IMR-90 (cell line): ENCODE measurements around the gene SLC4A1AP. TPM values are rescaled to one million over a fixed set of nuclear protein-coding genes. Genes with fewer than 3 reads are reported as not detected.

ENCODE experiments used
- ATAC-seq: fragments of 200-7000 bp; cut with Tn5 transposase; 2 replicates; pipeline ENCODE4 v1.9.1; 2020; ENCODE audit warnings: low read depth, mild to moderate bottlenecking, moderate library complexity
- BruUV-seq: library from RNA; stranded (reverse); fragments of 400-500 nt; replicated peaks from 2 replicates; lab custom pipeline; 2021; lab: Mats Ljungman, UMichigan
- CTCF ChIA-PET: fragments of 300-600 bp; formaldehyde crosslinking; extraction: SDS; loops from one replicate; lab custom pipeline; 2021; ENCODE audit warnings: antibody characterized with exemption; lab: Yijun Ruan, JAX
- POLR2A ChIA-PET: fragments of 300-600 bp; sonication (Branson Sonifier 250); formaldehyde crosslinking; loops from one replicate; lab custom pipeline; 2022; ENCODE audit warnings: antibody characterized with exemption; ENCODE audit not compliant: unreplicated experiment; lab: Charles Lee
- DNase-seq: peaks from one replicate; pipeline ENCODE4 v3.0.0; 2013
- H2AFZ ChIP-seq: replicated peaks from 2 replicates; pipeline ENCODE3; 2013; ENCODE audit warnings: low read length, mild to moderate bottlenecking; ENCODE audit not compliant: poor library complexity
- H2AK5ac ChIP-seq: 2 replicates; pipeline ENCODE4 v1.6.1; 2013; ENCODE audit warnings: low read depth, low read length, inconsistent platforms
- H2AK9ac ChIP-seq: replicated peaks from 2 replicates; pipeline ENCODE3; 2013; ENCODE audit warnings: mild to moderate bottlenecking, low read depth, low read length, moderate library complexity; ENCODE audit not compliant: poor library complexity
- H2BK120ac ChIP-seq: 2 replicates; pipeline ENCODE4 v1.6.1; 2013; ENCODE audit warnings: low read depth, low read length, inconsistent platforms
- H2BK15ac ChIP-seq: 3 replicates; pipeline ENCODE4 v1.6.1; 2013; ENCODE audit warnings: low read depth, low read length, inconsistent platforms
- H2BK20ac ChIP-seq: 2 replicates; pipeline ENCODE4 v1.6.1; 2013; ENCODE audit warnings: low read depth, mild to moderate bottlenecking, inconsistent platforms, low read length, moderate library complexity
- H2BK5ac ChIP-seq: 2 replicates; pipeline ENCODE4 v1.6.1; 2013; ENCODE audit warnings: mild to moderate bottlenecking, low read depth, low read length, inconsistent platforms; ENCODE audit not compliant: poor library complexity, severe bottlenecking
- H3K14ac ChIP-seq: replicated peaks from 2 replicates; pipeline ENCODE4 v1.6.1; 2013; ENCODE audit warnings: low read depth, low read length, inconsistent platforms
- H3K18ac ChIP-seq: 2 replicates; pipeline ENCODE4 v1.6.1; 2013; ENCODE audit warnings: low read depth, low read length, control low read depth
- H3K23ac ChIP-seq: 2 replicates; pipeline ENCODE4 v1.6.1; 2013; ENCODE audit warnings: low read depth, low read length, inconsistent platforms
- H3K27ac ChIP-seq: 2 replicates; pipeline ENCODE4 v1.5.1; 2013; ENCODE audit warnings: mild to moderate bottlenecking, control low read depth, low read length; ENCODE audit not compliant: insufficient read depth
- H3K27me3 ChIP-seq: 2 replicates; pipeline ENCODE4 v1.6.1; 2013; ENCODE audit warnings: low read length; ENCODE audit not compliant: control insufficient read depth, insufficient read depth
- H3K36me3 ChIP-seq: 2 replicates; pipeline ENCODE4 v1.6.1; 2013; ENCODE audit warnings: low read length, mixed read lengths; ENCODE audit not compliant: control insufficient read depth, insufficient read depth
- H3K4ac ChIP-seq: 2 replicates; pipeline ENCODE4 v1.6.1; 2013; ENCODE audit warnings: low read depth, low read length, inconsistent platforms
- H3K4me1 ChIP-seq: 2 replicates; pipeline ENCODE4 v1.6.1; 2013; ENCODE audit warnings: low read length, mixed read lengths; ENCODE audit not compliant: control insufficient read depth, insufficient read depth
- H3K4me2 ChIP-seq: 2 replicates; pipeline ENCODE4 v1.6.1; 2013; ENCODE audit warnings: low read depth, mild to moderate bottlenecking, control low read depth, low read length, moderate library complexity
- H3K4me3 ChIP-seq: 2 replicates; pipeline ENCODE4 v1.5.1; 2013; ENCODE audit warnings: low read depth, mild to moderate bottlenecking, control low read depth, low read length, moderate library complexity; ENCODE audit not compliant: insufficient read depth
- H3K56ac ChIP-seq: 2 replicates; pipeline ENCODE4 v1.6.1; 2013; ENCODE audit warnings: low read length, inconsistent platforms; ENCODE audit not compliant: insufficient read depth; ENCODE audit errors: extremely low read depth
- H3K79me1 ChIP-seq, 2 experiments: 2 replicates each; pipeline ENCODE4 v1.6.1; 2013; ENCODE audit warnings: low read length in 2 of 2, inconsistent platforms in 1 of 2, low read depth in 1 of 2
- H3K9ac ChIP-seq: 2 replicates; pipeline ENCODE4 v1.6.1; 2013; ENCODE audit warnings: low read depth, low read length, control low read depth
- H3K9me1 ChIP-seq: 2 replicates; pipeline ENCODE4 v1.6.1; 2013; ENCODE audit warnings: low read length, inconsistent platforms; ENCODE audit not compliant: insufficient read depth
- H3K9me3 ChIP-seq: 2 replicates; pipeline ENCODE4 v1.6.1; 2013; ENCODE audit warnings: low read length; ENCODE audit not compliant: control insufficient read depth, insufficient read depth
- H4K20me1 ChIP-seq: 2 replicates; pipeline ENCODE4 v1.6.1; 2013; ENCODE audit warnings: low read length, inconsistent platforms; ENCODE audit not compliant: insufficient read depth
- H4K5ac ChIP-seq: 2 replicates; pipeline ENCODE4 v1.6.1; 2013; ENCODE audit warnings: mild to moderate bottlenecking, low read depth, low read length, control low read depth
- H4K8ac ChIP-seq, 2 experiments: 2 replicates each; pipeline ENCODE4 v1.6.1; 2013; ENCODE audit warnings: low read depth in 2 of 2, low read length in 2 of 2, control low read depth in 1 of 2, inconsistent platforms in 1 of 2
- H4K91ac ChIP-seq: 2 replicates; pipeline ENCODE4 v1.6.1; 2013; ENCODE audit warnings: low read depth, low read length, inconsistent platforms; ENCODE audit not compliant: insufficient read depth
- CEBPB ChIP-seq: IDR thresholded peaks from 2 replicates; pipeline ENCODE4 v1.6.1; 2012; ENCODE audit warnings: low read depth, low read length, improper control_type of control experiment
- MXI1 ChIP-seq: IDR thresholded peaks from 2 replicates; pipeline ENCODE4 v1.6.1; 2012; ENCODE audit warnings: low read depth, mild to moderate bottlenecking, low read length, moderate library complexity, borderline replicate concordance
- NFE2L2 ChIP-seq: fragments of 150-350 bp; IDR thresholded peaks from 2 replicates; pipeline ENCODE4 v1.6.1; 2016; ENCODE audit warnings: low read depth, mild to moderate bottlenecking, low read length
- POLR2A ChIP-seq: IDR thresholded peaks from 2 replicates; pipeline ENCODE4 v1.6.1; 2012; ENCODE audit warnings: mild to moderate bottlenecking, low read depth, low read length
- RCOR1 ChIP-seq: IDR thresholded peaks from 2 replicates; pipeline ENCODE4 v1.6.1; 2012; ENCODE audit warnings: mild to moderate bottlenecking, low read length, improper control_type of control experiment; ENCODE audit not compliant: insufficient replicate concordance
- SMC3 ChIP-seq: fragments of 150-350 bp; IDR thresholded peaks from 2 replicates; pipeline ENCODE4 v1.6.1; 2016; ENCODE audit warnings: low read depth, mild to moderate bottlenecking, antibody characterized with exemption, low read length, moderate library complexity
- WGBS, 2 experiments: methylation state at CpG; one replicate each; pipeline versions ENCODE4 v1.1.5 to v1.1.7; 2013; ENCODE audit warnings: missing lambda C conversion rate in 2 of 2; ENCODE audit not compliant: insufficient read length in 1 of 2; ENCODE audit errors: extremely low coverage in 2 of 2; 5-methylcytosine and 5-hydroxymethylcytosine counted together
- dilution Hi-C: fragments of 300-500 bp; cut with HindIII; formaldehyde crosslinking; loops from one replicate; pipeline ENCODE4 v1.14.3; 2018; ENCODE audit warnings: low sequenced_read_pairs; ENCODE audit not compliant: unreplicated experiment
- in situ Hi-C: fragments of 300-500 bp; cut with MboI; formaldehyde crosslinking; loops from 3 replicates; pipeline ENCODE4 v1.14.3; 2019; ENCODE audit warnings: low sequenced_read_pairs, inconsistent platforms, mixed read lengths
- intact Hi-C: fragments of 100-400 bp; cut with micrococcal nuclease; formaldehyde crosslinking; loops from 2 replicates; pipeline ENCODE4 v1.10.0; 2022
- polyA plus RNA-seq, 3 experiments: library from polyadenylated mRNA; depleted of rRNA; stranded (reverse); fragments of >200 nt; gene quantifications; 2 replicates each; pipeline ENCODE4 v1.2.3, GENCODE V29; 2012; ENCODE audit warnings: low replicate concordance in 1 of 3
- total RNA-seq: library from RNA; depleted of rRNA; stranded (reverse); fragments of >200 nt; gene quantifications from 2 replicates; pipeline ENCODE4 v1.2.3, GENCODE V29; 2012
- TF ChIP-seq, protein P1 (sequence below): conservative IDR thresholded peaks from 2 replicates; pipeline ENCODE4 v1.5.1; 2012; ENCODE audit warnings: mild to moderate bottlenecking, low read depth, low read length, improper control_type of control experiment
- TF ChIP-seq, protein P2 (sequence below): fragments of 150-350 bp; IDR thresholded peaks from 2 replicates; pipeline ENCODE4 v1.6.1; 2017; ENCODE audit warnings: mild to moderate bottlenecking, antibody characterized with exemption, low read length, low read depth
- TF ChIP-seq, protein P3 (sequence below): fragments of 150-350 bp; IDR thresholded peaks from 2 replicates; pipeline ENCODE4 v1.6.1; 2016; ENCODE audit warnings: low read depth, mild to moderate bottlenecking, low read length, moderate library complexity, borderline replicate concordance

The SLC4A1AP gene
- total and polyA plus RNA-seq, 2 of the 4 experiments (the other 2 are of a cell fraction), result 11.7 to 13.6 TPM

DNA sequence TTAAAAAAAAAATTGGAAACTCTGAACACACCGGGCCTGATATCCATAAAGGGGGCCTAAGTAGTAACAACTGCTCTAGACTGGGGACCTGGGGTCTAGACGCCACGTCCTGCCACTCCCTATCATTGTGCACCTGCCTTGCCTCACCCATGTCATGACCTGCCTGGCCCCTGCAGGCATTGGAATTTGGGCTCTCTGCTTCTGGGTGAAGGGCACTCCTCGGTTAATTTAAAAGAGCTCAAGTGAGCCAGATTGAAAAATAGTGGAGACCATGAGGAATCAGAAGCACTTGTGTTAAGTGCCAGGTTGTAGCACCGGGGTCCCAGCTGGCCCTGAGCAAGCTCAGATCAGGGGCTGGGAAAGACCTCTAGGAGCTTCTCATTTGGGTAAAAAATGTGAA, 48.1 kb downstream of the SLC4A1AP start:
- WGBS, 2 experiments, result 100% methylated on average over 4 of the region's 5 CpGs; no CpG with 5 or more reads in 1 of the 2 experiments
- H4K8ac ChIP-seq, result no peak overlapping the region

More for the DNA sequence above, 48.1 kb downstream of the SLC4A1AP start:
- no peak overlapping the region for H4K91ac ChIP-seq
- H2AFZ ChIP-seq, result peak overlapping the region; percentile 54
- dilution Hi-C loops (no loop called here), intact Hi-C loops (no loop called here), in situ Hi-C loops (no loop called here)
- ATAC-seq (no peak), DNase-seq (no peak)
- H3K4me2 ChIP-seq, result no peak overlapping the region
- BruUV-seq, result no TSS peak
- no peak overlapping the region for H3K27ac ChIP-seq
- H2AK9ac ChIP-seq, result no peak overlapping the region
- no peak overlapping the region; the same call in 2 of the 3 replicates for H2BK15ac ChIP-seq
- no peaks in the 10 kb centered on the region for H3K9me3 ChIP-seq
- no peak overlapping the region for H3K4me3 ChIP-seq
- H3K4me1 ChIP-seq, result peaks cover 5% of the 10 kb centered on the region
- TF ChIP-seq, protein P1, sequence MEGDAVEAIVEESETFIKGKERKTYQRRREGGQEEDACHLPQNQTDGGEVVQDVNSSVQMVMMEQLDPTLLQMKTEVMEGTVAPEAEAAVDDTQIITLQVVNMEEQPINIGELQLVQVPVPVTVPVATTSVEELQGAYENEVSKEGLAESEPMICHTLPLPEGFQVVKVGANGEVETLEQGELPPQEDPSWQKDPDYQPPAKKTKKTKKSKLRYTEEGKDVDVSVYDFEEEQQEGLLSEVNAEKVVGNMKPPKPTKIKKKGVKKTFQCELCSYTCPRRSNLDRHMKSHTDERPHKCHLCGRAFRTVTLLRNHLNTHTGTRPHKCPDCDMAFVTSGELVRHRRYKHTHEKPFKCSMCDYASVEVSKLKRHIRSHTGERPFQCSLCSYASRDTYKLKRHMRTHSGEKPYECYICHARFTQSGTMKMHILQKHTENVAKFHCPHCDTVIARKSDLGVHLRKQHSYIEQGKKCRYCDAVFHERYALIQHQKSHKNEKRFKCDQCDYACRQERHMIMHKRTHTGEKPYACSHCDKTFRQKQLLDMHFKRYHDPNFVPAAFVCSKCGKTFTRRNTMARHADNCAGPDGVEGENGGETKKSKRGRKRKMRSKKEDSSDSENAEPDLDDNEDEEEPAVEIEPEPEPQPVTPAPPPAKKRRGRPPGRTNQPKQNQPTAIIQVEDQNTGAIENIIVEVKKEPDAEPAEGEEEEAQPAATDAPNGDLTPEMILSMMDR, result no peak
- TF ChIP-seq, protein P2, sequence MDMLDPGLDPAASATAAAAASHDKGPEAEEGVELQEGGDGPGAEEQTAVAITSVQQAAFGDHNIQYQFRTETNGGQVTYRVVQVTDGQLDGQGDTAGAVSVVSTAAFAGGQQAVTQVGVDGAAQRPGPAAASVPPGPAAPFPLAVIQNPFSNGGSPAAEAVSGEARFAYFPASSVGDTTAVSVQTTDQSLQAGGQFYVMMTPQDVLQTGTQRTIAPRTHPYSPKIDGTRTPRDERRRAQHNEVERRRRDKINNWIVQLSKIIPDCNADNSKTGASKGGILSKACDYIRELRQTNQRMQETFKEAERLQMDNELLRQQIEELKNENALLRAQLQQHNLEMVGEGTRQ, result no peak
- TF ChIP-seq MXI1, result no peak
- no peak for TF ChIP-seq RCOR1
- TF ChIP-seq CEBPB, result no peak
- TF ChIP-seq POLR2A, result no peak
- TF ChIP-seq, protein P3, sequence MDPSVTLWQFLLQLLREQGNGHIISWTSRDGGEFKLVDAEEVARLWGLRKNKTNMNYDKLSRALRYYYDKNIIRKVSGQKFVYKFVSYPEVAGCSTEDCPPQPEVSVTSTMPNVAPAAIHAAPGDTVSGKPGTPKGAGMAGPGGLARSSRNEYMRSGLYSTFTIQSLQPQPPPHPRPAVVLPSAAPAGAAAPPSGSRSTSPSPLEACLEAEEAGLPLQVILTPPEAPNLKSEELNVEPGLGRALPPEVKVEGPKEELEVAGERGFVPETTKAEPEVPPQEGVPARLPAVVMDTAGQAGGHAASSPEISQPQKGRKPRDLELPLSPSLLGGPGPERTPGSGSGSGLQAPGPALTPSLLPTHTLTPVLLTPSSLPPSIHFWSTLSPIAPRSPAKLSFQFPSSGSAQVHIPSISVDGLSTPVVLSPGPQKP, result no peak
- no peak for TF ChIP-seq SMC3
- TF ChIP-seq NFE2L2, result no peak
- peaks cover 10% of the 10 kb centered on the region for H3K9me1 ChIP-seq
- H3K9ac ChIP-seq, result no peak overlapping the region
- no peak overlapping the region for H3K56ac ChIP-seq
- peak overlapping the region; percentile 34; the same call in 1 of the 2 replicates for H3K4ac ChIP-seq
- no peak overlapping the region for H3K14ac ChIP-seq
- no peak overlapping the region for H2BK120ac ChIP-seq
- peaks cover 2 to 3% of the 10 kb centered on the region in 2 experiments; a peak in 1 of 4 replicates for H3K79me1 ChIP-seq
- H3K18ac ChIP-seq, result no peak overlapping the region
- POLR2A ChIA-PET, result no interaction called here
- no peak overlapping the region for H3K23ac ChIP-seq
- H2AK5ac ChIP-seq, result no peak overlapping the region
- no peaks in the 10 kb centered on the region for H3K36me3 ChIP-seq
- no peaks in the 10 kb centered on the region for H3K27me3 ChIP-seq
- H2BK20ac ChIP-seq, result no peak overlapping the region
- H4K5ac ChIP-seq, result no peak overlapping the region
- H2BK5ac ChIP-seq, result no peak overlapping the region
- no peaks in the 10 kb centered on the region for H4K20me1 ChIP-seq
- CTCF ChIA-PET, result interaction anchor here (1.0 kb wide), 1 partner anchor 8 kb away, joined by 3 read pairs; no protein-coding TSS in a partner anchor
